GM19193 (cell line): Measurements from ENCODE around the gene KCNH1.

Experiments
- POLR2A ChIP-seq: IDR thresholded peaks from 4 replicates; pipeline ENCODE4 v1.6.1; 2011; ENCODE audit not compliant: insufficient read depth, insufficient read length; ENCODE audit errors: extremely low read depth

KCNH1 gene

GRCh38 chr1:211036381-211037060 is 97.4 kb downstream of the KCNH1 start:
- no peak for TF ChIP-seq POLR2A

- TF ChIP-seq POLR2A = no peak
Observed at GRCh38 chr1:211035821-211036380, 98.0 kb downstream of the KCNH1 start.

GRCh38 chr1:211033921-211034525 is 99.9 kb downstream of the KCNH1 start:
- no peak for TF ChIP-seq POLR2A

GRCh38 chr1:211024901-211025300 is 109.0 kb downstream of the KCNH1 start:
- no peak for TF ChIP-seq POLR2A

DNA sequence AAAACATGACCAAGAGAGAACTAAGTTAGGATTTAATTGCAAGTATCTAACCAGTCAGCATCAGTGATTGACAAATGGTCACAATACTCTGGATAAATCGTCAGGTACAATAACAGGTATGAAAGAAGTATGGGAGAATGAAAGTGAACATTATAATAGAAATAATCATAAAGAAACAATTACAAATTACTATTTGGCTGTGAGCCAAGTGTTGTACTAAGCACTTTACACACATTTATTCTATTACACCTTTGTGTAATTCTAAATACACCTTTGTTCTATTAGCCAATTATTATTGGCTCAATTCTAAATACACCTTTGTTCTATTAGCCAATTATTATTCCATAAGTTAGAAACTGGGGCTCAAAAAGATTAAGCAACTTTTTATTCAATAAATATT is 114.7 kb downstream of the KCNH1 start:
- TF ChIP-seq POLR2A = no peak

GRCh38 chr1:211018690-211019089 is 115.3 kb downstream of the KCNH1 start:
- no peak for TF ChIP-seq POLR2A

DNA sequence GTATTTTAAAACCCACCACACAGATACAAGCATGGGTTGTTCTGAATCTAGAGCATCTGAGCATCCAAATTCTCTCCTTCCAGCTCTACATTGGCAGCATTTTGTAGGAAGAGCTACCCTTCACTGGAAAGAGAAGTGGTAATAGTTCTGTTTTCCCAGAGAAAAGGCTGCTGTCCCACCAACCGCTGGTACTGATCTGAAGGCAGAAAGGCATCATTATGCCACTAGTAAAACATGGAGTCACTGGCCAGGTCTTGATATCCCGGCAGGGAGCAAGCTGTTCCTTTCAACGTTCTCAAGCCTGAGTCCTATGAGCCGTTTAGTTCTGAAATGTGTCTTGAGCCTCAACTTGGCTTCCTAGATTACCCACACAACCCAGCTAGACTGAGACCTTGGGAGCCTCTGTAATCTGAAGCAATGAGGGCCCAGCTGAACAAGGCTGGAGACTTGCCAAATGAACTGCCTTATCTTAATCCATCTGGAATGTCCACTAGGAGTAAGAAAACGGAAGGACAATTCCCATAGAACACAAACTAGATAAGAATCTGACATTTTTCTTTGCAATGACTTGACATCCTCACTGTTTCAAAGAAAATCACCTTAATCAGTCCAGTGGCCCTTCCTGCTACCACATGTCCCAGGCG is 116.8 kb downstream of the KCNH1 start:
- TF ChIP-seq POLR2A = no peak

- TF ChIP-seq POLR2A = no peak
Observed at GRCh38 chr1:211014275-211014674, 119.7 kb downstream of the KCNH1 start.

- no peak for TF ChIP-seq POLR2A
Observed at GRCh38 chr1:211013346-211014240, 120.4 kb downstream of the KCNH1 start.

- TF ChIP-seq POLR2A = no peak
Observed at GRCh38 chr1:211009944-211010343, 124.0 kb downstream of the KCNH1 start.

GRCh38 chr1:211007830-211008229 is 126.1 kb downstream of the KCNH1 start:
- no peak for TF ChIP-seq POLR2A

DNA sequence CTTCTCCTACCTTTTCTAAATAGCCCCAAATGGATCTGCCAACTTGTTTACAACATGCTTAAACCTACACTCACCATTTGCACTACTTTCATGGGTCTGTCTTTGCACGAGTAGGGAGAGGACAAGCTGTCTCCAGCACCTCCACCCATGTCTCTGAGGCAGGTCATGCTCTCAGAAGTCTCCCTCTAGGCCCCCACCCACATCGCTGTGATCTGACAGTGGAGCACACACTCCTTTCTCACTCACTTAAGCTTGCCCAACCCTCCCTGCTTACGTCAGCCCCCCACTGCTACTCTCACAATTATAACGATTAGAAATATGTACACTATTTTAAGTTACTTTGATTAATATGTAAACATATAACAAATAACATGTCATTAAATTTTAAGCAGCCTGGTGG is 141.1 kb downstream of the KCNH1 start:
- TF ChIP-seq POLR2A = no peak

DNA sequence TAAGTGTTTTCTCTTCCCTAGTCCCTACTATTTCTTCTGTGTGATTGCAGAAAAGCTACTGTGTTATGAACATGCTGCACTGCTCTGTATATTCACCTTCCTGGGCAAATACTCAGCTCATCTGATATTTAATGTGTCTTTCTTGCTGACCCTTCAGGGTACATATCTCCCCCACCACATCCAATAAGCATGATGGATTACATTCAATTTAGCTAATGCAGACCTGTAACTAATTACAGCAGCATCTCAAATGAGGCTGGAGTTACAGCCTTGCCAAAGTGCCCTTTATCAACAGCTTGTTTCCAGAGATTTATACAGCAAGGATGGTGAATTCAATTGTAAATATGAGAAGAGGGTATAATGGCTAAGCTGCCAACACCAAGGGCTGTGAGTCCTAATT is 144.0 kb downstream of the KCNH1 start:
- no peak for TF ChIP-seq POLR2A

DNA sequence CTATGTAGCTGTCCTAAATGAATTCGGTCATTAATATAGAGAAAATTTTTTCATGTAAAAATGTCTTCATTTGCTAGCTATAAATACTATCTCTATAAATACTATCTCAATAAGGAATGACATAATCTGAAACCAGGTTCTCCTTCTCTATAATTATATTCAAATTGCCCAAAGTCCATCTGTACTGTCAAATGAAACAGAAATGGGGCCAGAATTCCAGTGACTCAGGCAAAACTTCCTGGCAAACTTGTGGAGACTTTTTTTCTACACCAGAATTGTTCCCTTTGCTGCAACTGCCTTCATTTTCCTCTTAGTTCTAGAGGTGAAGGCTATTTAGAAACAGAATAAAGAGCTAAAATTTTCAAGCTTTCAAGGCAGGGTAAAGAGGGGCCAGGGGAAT is 152.5 kb downstream of the KCNH1 start:
- no peak for TF ChIP-seq POLR2A

DNA sequence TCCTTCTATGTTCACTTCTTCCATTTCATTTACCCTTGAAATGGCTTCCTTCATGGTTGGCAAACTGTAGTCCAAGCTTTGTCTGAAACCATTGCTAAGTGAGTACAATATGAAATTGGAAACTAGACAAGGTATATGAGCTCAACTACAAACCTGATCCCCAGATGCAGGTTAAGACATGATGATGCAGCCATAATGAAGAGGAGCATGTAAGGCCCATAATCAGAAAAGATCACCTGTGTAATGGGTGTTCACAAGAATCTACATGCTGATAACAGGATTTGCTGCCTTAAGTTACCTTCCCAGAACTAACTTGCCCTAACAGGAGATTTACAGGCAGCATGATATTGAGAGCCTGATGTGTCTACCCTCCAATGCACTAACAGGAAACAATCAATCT is 153.9 kb downstream of the KCNH1 start:
- no peak for TF ChIP-seq POLR2A
